ENCODE data around the gene CKM. TPM values are rescaled to one million over a fixed set of nuclear protein-coding genes. Genes with fewer than 3 reads are reported as not detected.

Gene CKM
- total RNA-seq, 2 donors from 2014 or later, result 24.7 to 42.8 TPM

DNA sequence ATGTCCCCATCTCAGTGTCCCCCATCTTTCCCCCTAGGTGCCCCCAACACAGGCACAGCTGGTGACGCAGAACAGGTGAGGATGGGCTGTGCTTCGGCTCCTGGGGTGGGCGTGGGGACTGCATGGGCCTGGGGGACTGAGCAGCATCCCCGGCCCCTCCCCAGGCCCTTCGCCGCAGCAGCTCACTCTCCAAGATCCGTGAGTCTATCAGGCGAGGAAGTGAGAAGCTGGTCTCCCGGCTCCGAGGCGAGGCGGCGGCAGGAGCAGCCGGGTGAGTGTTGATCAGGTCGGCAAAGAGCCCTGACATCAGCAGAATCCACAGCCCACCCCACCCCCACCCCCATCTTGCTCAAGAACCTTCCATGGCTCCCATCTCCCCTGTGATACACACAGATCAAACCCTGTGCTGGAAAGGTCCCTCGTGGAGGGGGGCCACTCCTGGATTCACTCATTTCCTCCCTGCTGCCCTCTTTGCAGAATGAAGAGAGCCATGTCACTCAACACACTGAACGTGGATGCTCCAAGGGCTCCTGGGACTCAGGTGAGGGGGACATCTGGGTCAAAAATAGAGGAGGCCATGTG, 27.9 kb upstream of the CKM start:
- no peak overlapping the region for H3K27ac ChIP-seq
- no peak for DNase-seq (ENCODE audit: low spot score)
- WGBS, result 90% methylated on average over 10 of the region's 17 CpGs
- no peaks in the 10 kb centered on the region for H3K9me3 ChIP-seq
- no peaks in the 10 kb centered on the region for H3K27me3 ChIP-seq (replicated peaks; ENCODE audit: insufficient read depth)
- TF ChIP-seq POLR2A (IDR thresholded peaks at IDR 0.05) (no peak), POLR2AphosphoS5 (IDR thresholded peaks at IDR 0.05) (no peak)
- TF ChIP-seq, protein P1, sequence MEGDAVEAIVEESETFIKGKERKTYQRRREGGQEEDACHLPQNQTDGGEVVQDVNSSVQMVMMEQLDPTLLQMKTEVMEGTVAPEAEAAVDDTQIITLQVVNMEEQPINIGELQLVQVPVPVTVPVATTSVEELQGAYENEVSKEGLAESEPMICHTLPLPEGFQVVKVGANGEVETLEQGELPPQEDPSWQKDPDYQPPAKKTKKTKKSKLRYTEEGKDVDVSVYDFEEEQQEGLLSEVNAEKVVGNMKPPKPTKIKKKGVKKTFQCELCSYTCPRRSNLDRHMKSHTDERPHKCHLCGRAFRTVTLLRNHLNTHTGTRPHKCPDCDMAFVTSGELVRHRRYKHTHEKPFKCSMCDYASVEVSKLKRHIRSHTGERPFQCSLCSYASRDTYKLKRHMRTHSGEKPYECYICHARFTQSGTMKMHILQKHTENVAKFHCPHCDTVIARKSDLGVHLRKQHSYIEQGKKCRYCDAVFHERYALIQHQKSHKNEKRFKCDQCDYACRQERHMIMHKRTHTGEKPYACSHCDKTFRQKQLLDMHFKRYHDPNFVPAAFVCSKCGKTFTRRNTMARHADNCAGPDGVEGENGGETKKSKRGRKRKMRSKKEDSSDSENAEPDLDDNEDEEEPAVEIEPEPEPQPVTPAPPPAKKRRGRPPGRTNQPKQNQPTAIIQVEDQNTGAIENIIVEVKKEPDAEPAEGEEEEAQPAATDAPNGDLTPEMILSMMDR (IDR thresholded peaks at IDR 0.05), result no peak
- no peaks in the 10 kb centered on the region for H3K36me3 ChIP-seq
- intact Hi-C loops (cut with DNase I), result no loop called here
- H3K4me3 ChIP-seq, result no peak overlapping the region
- H3K4me1 ChIP-seq (replicated peaks), result no peaks in the 10 kb centered on the region

DNA sequence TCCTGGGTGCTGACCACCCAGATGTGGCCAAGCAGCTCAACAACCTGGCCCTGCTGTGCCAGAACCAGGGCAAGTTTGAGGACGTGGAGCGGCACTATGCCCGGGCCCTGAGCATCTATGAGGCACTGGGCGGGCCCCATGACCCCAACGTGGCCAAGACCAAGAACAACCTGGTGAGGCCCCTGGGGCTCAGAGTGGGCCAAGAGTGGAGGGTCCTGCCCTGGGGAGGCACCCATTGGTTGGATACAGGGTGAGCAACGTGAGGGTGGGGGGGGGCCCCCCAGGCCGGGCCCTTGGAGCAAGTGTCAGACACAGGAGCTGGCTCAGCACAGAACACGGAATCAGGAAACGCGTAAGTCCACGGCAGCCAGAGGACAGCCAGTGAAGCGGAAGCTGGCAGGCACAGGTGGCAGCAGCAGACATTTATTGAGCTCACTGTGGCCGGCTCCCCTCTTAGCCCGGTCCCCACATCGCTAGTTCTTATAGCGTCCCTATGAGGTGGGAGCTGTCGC, 26.8 kb upstream of the CKM start:
- 90% methylated on average over 17 of the region's 17 CpGs for WGBS
- H3K27me3 ChIP-seq (replicated peaks; ENCODE audit: insufficient read depth), result no peaks in the 10 kb centered on the region
- no peaks in the 10 kb centered on the region for H3K36me3 ChIP-seq
- H3K4me1 ChIP-seq (replicated peaks), result no peaks in the 10 kb centered on the region
- TF ChIP-seq POLR2A (IDR thresholded peaks at IDR 0.05), result no peak
- TF ChIP-seq, protein P1 (IDR thresholded peaks at IDR 0.05), result no peak
- TF ChIP-seq POLR2AphosphoS5 (IDR thresholded peaks at IDR 0.05), result no peak
- intact Hi-C loops (cut with DNase I), result no loop called here
- DNase-seq (ENCODE audit: low spot score), result no peak
- H3K27ac ChIP-seq, result no peak overlapping the region
- no peak overlapping the region for H3K4me3 ChIP-seq
- H3K9me3 ChIP-seq, result no peaks in the 10 kb centered on the region

GRCh38 chr19:45349126-45349415, 26.4 kb upstream of the CKM start:
- H3K4me3 ChIP-seq, result no peak overlapping the region
- H3K27me3 ChIP-seq (replicated peaks; ENCODE audit: insufficient read depth), result no peaks in the 10 kb centered on the region
- no peak for DNase-seq (ENCODE audit: low spot score)
- TF ChIP-seq, protein P1 (IDR thresholded peaks at IDR 0.05), result no peak
- TF ChIP-seq POLR2AphosphoS5 (IDR thresholded peaks at IDR 0.05) (no peak), POLR2A (IDR thresholded peaks at IDR 0.05) (no peak)
- intact Hi-C loops (cut with DNase I), result no loop called here
- no peak overlapping the region for H3K27ac ChIP-seq
- H3K9me3 ChIP-seq, result no peaks in the 10 kb centered on the region
- 78% methylated on average over 3 of the region's 3 CpGs for WGBS
- H3K36me3 ChIP-seq, result no peaks in the 10 kb centered on the region
- H3K4me1 ChIP-seq (replicated peaks), result no peaks in the 10 kb centered on the region

GRCh38 chr19:45348367-45349125, 25.9 kb upstream of the CKM start:
- Histone ChIP-seq H3K36me3 (no peaks in the 10 kb centered on the region), H3K4me3 (no peak overlapping the region), H3K27ac (no peak overlapping the region), H3K4me1 (replicated peaks) (no peaks in the 10 kb centered on the region), H3K9me3 (no peaks in the 10 kb centered on the region), H3K27me3 (replicated peaks; ENCODE audit: insufficient read depth) (no peaks in the 10 kb centered on the region)
- 84% methylated on average over 23 of the region's 23 CpGs for WGBS
- intact Hi-C loops (cut with DNase I), result no loop called here
- no peak for DNase-seq (ENCODE audit: low spot score)
- TF ChIP-seq, protein P1 (IDR thresholded peaks at IDR 0.05), result no peak
- TF ChIP-seq POLR2A (IDR thresholded peaks at IDR 0.05) (no peak), POLR2AphosphoS5 (IDR thresholded peaks at IDR 0.05) (no peak)
